ENCODE data around the gene KEAP1. TPM values are rescaled to one million over a fixed set of nuclear protein-coding genes. Genes with fewer than 3 reads are reported as not detected.
"Not testable (repeated sequence)": the region's sequence is repeated elsewhere in the genome, so short reads cannot be mapped to it uniquely, and the experiment has no call there.

KEAP1 gene
- 235 TPM for total RNA-seq

DNA sequence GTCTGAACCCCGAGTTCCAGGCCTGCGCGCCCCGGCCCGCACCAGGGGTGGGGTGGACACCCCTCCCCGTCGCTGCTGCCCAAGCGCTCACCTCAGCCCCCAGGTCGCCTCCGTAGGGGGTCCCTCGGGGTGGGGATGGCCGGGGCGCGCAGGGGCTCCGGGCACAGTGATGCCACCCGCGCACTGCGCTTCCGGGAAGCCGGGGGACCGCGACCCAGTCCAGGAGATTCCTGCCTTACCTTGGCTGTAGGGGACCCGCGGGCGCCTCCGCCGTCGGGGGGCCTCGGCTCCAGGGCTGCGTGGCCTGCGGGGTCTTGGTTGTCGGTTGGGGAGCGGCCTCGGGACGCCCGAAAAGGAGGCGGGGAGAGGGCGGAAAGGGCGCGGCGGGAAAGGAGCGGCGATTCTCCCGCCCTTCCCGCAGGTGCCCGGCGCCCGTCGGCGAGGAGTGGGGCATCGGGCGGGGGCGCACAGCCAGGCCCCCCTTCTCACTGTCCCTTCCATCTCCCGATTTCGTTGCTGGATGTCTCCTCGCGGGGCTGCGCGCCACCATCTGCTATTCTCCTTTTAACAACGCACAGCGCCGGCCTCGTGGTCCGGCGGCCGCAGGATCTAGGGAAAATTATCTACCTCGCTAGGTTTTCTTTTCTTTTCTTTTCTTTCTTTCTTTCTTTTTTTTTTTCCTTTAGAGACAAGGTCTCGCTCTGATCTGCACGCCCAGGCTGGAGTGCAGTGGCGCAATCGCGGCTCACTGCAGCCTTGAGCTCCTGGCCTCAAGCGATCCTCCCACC is at the start of gene KEAP1:
Gene KEAP1, minus strand, starts transcription at position 355 of the 788 bp plus-strand sequence. CDS start 3,323 bp downstream, outside the sequence.
- peak in 2 of 3 donors; percentile 49 to 54 for DNase-seq (ENCODE audit: low read depth in 2 of 3, low spot score in 2 of 3)

DNA sequence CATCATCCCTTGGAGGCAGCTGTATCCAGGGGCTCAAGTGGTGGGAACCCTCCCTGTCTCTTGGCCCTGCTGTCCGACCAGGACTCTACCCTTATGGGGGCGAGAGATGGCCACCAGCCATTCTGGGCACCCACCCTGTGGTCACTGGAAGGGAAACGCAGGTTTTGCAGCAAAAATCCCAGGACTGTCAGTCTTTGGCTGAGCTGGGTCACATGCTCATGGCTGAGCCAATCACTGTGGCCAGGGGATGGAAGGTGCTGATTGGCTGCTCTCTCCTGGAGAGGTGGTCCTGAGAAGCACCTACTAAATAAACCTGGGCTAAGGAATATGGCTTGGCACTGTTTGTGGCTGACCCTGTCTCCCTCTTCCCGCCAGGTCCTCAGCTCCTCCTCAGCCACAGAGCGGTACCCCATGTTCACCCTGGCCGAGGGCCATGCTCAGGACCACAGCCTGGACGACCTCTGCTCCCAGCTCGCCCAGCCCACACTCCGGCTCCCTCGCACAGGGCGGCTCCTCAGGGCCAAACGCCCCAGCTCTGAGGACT is 49.4 kb upstream of the KEAP1 start:
- DNase-seq (ENCODE audit: low read depth in 2 of 3, low spot score in 2 of 3): peak in 1 of 3 donors; percentile 48

GRCh38 chr19:10551698-10552301 is 48.6 kb upstream of the KEAP1 start:
- peak in 1 of 3 donors; percentile 61 for DNase-seq (ENCODE audit: low read depth in 2 of 3, low spot score in 2 of 3)

DNA sequence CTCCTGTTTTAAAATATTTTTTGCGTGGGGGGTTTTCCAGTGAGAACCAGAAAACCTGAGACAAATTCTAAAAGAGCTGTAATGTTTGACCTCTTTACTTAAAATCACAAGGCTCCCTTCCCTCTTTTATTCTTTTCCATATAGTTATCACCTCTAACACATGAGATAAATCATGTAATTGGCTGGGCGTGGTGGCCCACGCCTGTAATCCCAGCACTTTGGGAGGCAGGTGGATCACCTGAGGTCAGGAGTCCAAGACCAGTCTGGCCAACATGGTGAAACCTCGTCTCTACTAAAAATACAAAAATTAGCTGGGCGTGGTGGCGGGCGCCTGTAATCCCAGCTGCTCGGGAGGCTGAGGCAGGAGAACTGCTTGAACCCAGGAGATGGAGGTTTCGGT is 47.9 kb upstream of the KEAP1 start:
- DNase-seq (ENCODE audit: low read depth in 2 of 3, low spot score in 2 of 3): not testable (repeated sequence)

- no peak for DNase-seq (ENCODE audit: low read depth in 2 of 3, low spot score in 2 of 3)
Observed at GRCh38 chr19:10550336-10550735, 47.2 kb upstream of the KEAP1 start.

DNA sequence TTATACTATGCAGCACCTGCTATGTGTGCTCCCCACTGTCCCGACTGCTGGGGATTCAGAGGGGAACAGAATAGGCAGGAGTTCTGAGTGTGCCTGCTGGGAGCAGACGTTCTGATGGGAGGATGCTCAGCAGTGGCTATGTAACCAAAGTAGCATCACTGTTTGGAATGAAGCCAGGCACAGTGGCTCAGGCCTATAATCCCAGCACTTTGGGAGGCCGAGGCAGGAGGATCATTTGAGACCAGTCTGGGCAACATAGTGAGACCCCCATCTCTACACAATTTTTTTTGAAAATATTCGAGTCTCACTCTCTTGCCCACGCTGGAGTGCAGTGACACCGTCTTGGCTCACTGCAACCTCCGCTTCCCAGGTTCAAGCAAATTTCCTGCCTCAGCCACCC is 46.6 kb upstream of the KEAP1 start:
- DNase-seq (ENCODE audit: low read depth in 2 of 3, low spot score in 2 of 3): no peak

DNA sequence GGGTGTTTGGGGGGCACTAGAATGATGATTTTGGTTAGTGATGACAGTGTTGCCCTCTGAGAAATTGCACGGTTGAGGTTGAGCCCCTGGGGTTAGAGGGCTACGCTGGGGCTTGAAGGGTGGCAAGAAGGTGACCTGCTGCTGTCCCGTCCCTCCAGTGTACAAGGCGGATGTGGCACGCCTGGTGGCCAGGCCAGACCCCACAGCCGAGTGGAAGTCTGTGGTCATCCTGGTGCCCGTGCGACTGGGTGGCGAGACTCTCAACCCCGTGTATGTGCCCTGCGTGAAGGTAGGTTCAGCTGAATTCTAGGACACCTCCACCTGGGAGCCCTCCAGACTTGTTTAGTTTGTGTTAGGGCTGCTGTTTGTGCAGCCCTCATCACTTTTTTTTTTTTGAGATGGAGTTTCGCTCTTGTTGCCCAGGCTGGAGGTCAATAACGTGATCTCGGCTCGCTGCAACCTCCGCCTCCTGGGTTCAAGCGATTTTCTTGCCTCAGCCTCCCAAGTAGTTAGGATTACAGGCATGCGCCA is 45.7 kb upstream of the KEAP1 start:
- DNase-seq (ENCODE audit: low read depth in 2 of 3, low spot score in 2 of 3): no peak

- DNase-seq (ENCODE audit: low read depth in 2 of 3, low spot score in 2 of 3): no peak
Observed at GRCh38 chr19:10546817-10547216, 43.7 kb upstream of the KEAP1 start.

- DNase-seq (ENCODE audit: low read depth in 2 of 3, low spot score in 2 of 3): peak in 1 of 3 donors; percentile 13
Observed at GRCh38 chr19:10544753-10545251, 41.6 kb upstream of the KEAP1 start.

DNA sequence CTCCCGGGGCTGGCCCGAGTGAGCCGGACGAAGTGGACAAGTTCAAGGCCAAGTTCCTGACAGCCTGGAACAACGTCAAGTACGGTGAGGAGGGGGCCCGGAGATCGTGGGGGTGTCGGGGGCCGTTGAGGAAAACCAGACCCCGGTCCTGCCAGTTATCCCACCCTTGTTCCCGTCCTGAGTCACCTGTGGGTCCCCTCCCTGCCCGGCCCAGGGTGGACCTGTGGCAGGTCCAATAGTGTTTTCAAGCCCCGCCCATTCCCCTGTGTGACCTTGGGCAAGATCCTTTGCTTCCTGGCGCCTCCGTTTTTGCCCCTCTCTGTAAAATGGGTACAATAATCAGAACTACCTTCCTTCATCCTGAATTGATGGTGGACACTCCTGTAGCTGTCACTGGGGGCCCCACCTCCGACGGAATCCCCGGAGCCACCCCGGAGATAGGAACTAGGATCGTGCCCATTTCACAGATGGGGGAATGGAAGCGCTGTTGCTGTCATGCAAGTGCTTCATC is 41.1 kb upstream of the KEAP1 start:
- no peak for DNase-seq (ENCODE audit: low read depth in 2 of 3, low spot score in 2 of 3)

- peak; percentile 74 to 92 (median 90) for DNase-seq (ENCODE audit: low read depth in 2 of 3, low spot score in 2 of 3)
Observed at GRCh38 chr19:10543420-10544241, 40.5 kb upstream of the KEAP1 start, which contains the start of gene ATG4D. TSS of gene ATG4D (plus strand) at chr19:10543904. CDS start at chr19:10544091, 187 bp downstream.

- DNase-seq (ENCODE audit: low read depth in 2 of 3, low spot score in 2 of 3): peak in 1 of 3 donors; percentile 28
Observed at GRCh38 chr19:10543059-10543419, 39.9 kb upstream of the KEAP1 start.

DNA sequence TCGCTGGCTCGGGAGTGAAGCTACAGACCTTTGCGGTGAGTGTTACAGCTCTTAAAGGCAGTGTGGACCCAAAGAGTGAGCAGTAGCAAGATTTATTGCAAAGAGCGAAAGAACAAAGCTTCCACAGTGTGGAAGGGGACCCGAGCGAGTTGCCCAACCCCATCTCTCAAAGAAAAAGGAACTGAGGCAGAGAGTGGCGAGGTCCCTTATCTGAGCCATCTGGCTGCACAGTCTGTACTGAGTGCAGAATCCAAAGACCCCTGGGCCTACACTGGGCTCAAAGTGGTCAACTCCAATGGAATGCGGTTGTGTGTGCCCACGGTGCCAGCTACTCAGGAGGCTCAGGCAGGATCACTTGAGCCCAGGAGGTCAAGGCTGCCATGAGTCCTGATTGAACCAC is 35.9 kb upstream of the KEAP1 start:
- peak in 1 of 3 donors; percentile 36 for DNase-seq (ENCODE audit: low read depth in 2 of 3, low spot score in 2 of 3)

- peak in 1 of 3 donors; percentile 35 for DNase-seq (ENCODE audit: low read depth in 2 of 3, low spot score in 2 of 3)
Observed at GRCh38 chr19:10538204-10538983, 35.2 kb upstream of the KEAP1 start.

- no peak for DNase-seq (ENCODE audit: low read depth in 2 of 3, low spot score in 2 of 3)
Observed at GRCh38 chr19:10537668-10538067, 34.5 kb upstream of the KEAP1 start.

- DNase-seq (ENCODE audit: low read depth in 2 of 3, low spot score in 2 of 3): no peak
Observed at GRCh38 chr19:10535613-10536012, 32.5 kb upstream of the KEAP1 start.

GRCh38 chr19:10533646-10534386 is 30.7 kb upstream of the KEAP1 start:
- DNase-seq (ENCODE audit: low read depth in 2 of 3, low spot score in 2 of 3): no peak

GRCh38 chr19:10532457-10532856 is 29.3 kb upstream of the KEAP1 start:
- no peak for DNase-seq (ENCODE audit: low read depth in 2 of 3, low spot score in 2 of 3)

DNA sequence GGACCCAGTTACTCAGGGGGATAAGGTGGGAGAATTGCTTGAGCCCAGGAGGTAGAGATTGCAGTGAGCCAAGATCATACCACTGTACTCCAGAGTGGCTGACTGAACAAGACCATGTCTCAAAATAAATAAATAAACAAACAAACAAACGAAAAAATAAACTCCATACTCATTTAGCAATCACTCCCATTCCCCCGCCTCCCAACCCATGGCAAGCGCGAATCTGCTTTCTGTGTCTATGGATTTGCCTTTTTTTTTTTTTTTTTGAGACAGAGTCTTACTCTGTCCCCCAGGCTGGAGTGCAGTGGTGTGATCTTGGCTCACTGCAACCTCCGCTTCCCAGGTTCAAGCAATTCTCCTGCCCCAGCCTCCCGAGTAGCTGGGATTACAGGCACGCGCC is 23.7 kb upstream of the KEAP1 start:
- DNase-seq (ENCODE audit: low read depth in 2 of 3, low spot score in 2 of 3): not testable (repeated sequence)

All from hematopoietic multipotent progenitor cell (in vitro differentiated cells).